Pancreas (tissue), 10 donors: Measurements from ENCODE around the gene LDLRAD1. TPM values are rescaled to one million over a fixed set of nuclear protein-coding genes. Genes with fewer than 3 reads are reported as not detected.
"Not testable (repeated sequence)": the region's sequence is repeated elsewhere in the genome, so short reads cannot be mapped to it uniquely, and the experiment has no call there.

Experiments
- ATAC-seq, 4 donors: fragments of 200-7000 bp; cut with Tn5 transposase; one replicate each; pipeline versions ENCODE4 v1.8.0 to v1.9.1; 2020; ENCODE audit warnings: mild to moderate bottlenecking in 4 of 4, moderate library complexity in 4 of 4
- DNase-seq, 6 donors: peaks; one replicate each; pipeline ENCODE4 v3.0.0-alpha.2; 2020
- FAIRE-seq: peaks from 2 replicates; lab custom pipeline; 2012; peaks lifted over from hg19 to GRCh38; lab: Jason Lieb, UNC
- H3K27ac ChIP-seq, 4 donors: fragments of 200-600 bp; sonication (generic); 1 replicate in 3 of 4; 2 replicates in 1 of 4; pipeline versions ENCODE4 v1.5.0 to v1.8.0; 2020
- H3K27me3 ChIP-seq, 4 donors: fragments of 200-600 bp; one replicate each; pipeline ENCODE4 v1.8.0; 2021
- H3K36me3 ChIP-seq, 3 donors: fragments of 200-600 bp; sonication (generic) in 1 of 3; one replicate each; pipeline versions ENCODE4 v1.5.0 to v1.8.0; 2020 to 2021
- H3K4me1 ChIP-seq, 3 donors: fragments of 200-600 bp; one replicate each; pipeline ENCODE4 v1.8.0; 2021
- H3K4me3 ChIP-seq, 4 donors: fragments of 200-600 bp; sonication (generic) in 2 of 4; one replicate each; pipeline versions ENCODE4 v1.5.0 to v1.8.0; 2020 to 2021
- H3K9me3 ChIP-seq, 4 donors: fragments of 200-600 bp; one replicate each; pipeline ENCODE4 v1.8.0; 2021
- CTCF ChIP-seq, 4 donors: fragments of 200-600 bp; sonication (generic) in 3 of 4; IDR thresholded peaks; one replicate each; pipeline versions ENCODE4 v1.5.0 to v1.8.0; 2021; ENCODE audit warnings: antibody characterized with exemption in 4 of 4
- WGBS, 2 donors: extraction: QIAGEN DNeasy Blood & Tissue Kit; methylation state at CpG; one replicate each; pipeline ENCODE4 v1.1.7; 2013; 5-methylcytosine and 5-hydroxymethylcytosine counted together
- intact Hi-C, 3 donors: fragments of 100-400 bp; cut with DNase I; formaldehyde crosslinking; loops; one replicate each; pipeline versions ENCODE4 v1.11.1 to v1.14.2; 2022
- polyA plus RNA-seq, 2 donors: library from polyadenylated mRNA; stranded (reverse); fragments of 200-250 nt; gene quantifications; one replicate each; pipeline ENCODE4 v1.2.3, GENCODE V29; 2013
- total RNA-seq, 6 donors: library from RNA; stranded (reverse); fragmentation: NEBNext Ultra II Directional in 4 of 6; extraction: Animal tissue kit (Norgen Biotek cat#: 25700) in 4 of 6; gene quantifications; one replicate each; pipeline versions ENCODE4 v1.2.1 to v1.2.4, GENCODE V29; 2021 to 2023
- donor health status: healthy with polysubstance abuse.
- donor health status: DM: no; HTN: no; CAD: no; lungs with moderate emphysema.
- donor health status: DM: no; HTN: no; CAD: no.
- donor health status: control.
- donor health status: control.
- donor health status: Bipolar disorder and iron deficiency.
- donor health status: DM: yes; HTN: yes; CAD: no.
- donor health status: DM: no; HTN: no; CAD: no.
- donor health status: DM: no; HTN: no; CAD: no.
- donor health status: DM: yes; HTN: yes; CAD: no.

Gene LDLRAD1
- total and polyA plus RNA-seq, 8 donors, result 0.08 to 0.29 (median 0.19) TPM; not detected in 3

- FAIRE-seq (no peak), DNase-seq (no peak), ATAC-seq (no peak)
- no peaks in the 10 kb centered on the region for H3K9me3 ChIP-seq
- no peaks in the 10 kb centered on the region for H3K27me3 ChIP-seq
- TF ChIP-seq CTCF (IDR thresholded peaks at IDR 0.05), result no peak
- no peak overlapping the region for H3K4me3 ChIP-seq
- H3K27ac ChIP-seq, result no peak overlapping the region
- H3K36me3 ChIP-seq, result no peaks in the 10 kb centered on the region
- H3K4me1 ChIP-seq, result peaks cover 0 to 7% (median 0%) of the 10 kb centered on the region in 3 donors
- intact Hi-C loops, result no loop called here
- 88 to 90% methylated on average over 13 of the region's 13 CpGs for WGBS, 2 donors
Measured at GRCh38 chr1:53979712-53980450, 38.1 kb downstream of the LDLRAD1 start.

- 90 to 94% methylated on average over 7 of the region's 7 CpGs for whole genome bisulfite sequencing, 2 donors
- ATAC-seq, result no peak
Measured at GRCh38 chr1:53975861-53976260, 42.1 kb downstream of the LDLRAD1 start.

GRCh38 chr1:53971718-53972117 is 46.3 kb downstream of the LDLRAD1 start:
- intact Hi-C loops, result no loop called here
- no peak for TF ChIP-seq CTCF (IDR thresholded peaks at IDR 0.05)

More at GRCh38 chr1:53975861-53976260, 42.1 kb downstream of the LDLRAD1 start:
- intact Hi-C loops, result no loop called here
- no peaks in the 10 kb centered on the region for H3K36me3 ChIP-seq
- TF ChIP-seq CTCF (IDR thresholded peaks at IDR 0.05), result no peak
- H3K9me3 ChIP-seq, result no peaks in the 10 kb centered on the region
- no peak overlapping the region for H3K4me3 ChIP-seq
- no peak for DNase-seq
- H3K27ac ChIP-seq, result no peak overlapping the region
- no peaks in the 10 kb centered on the region for H3K4me1 ChIP-seq
- FAIRE-seq, result no peak
- no peaks in the 10 kb centered on the region for H3K27me3 ChIP-seq

GRCh38 chr1:53969323-53969722 is 48.7 kb downstream of the LDLRAD1 start:
- DNase-seq, H3K27me3 ChIP-seq, intact Hi-C loops, H3K4me1 ChIP-seq, FAIRE-seq, H3K4me3 ChIP-seq, H3K9me3 ChIP-seq, H3K27ac ChIP-seq, ATAC-seq: not testable (repeated sequence)
- H3K36me3 ChIP-seq, result peaks cover 0 to 21% (median 0%) of the 10 kb centered on the region in 3 donors
- WGBS, 2 donors, result 88 to 94% methylated on average over 2 of the region's 2 CpGs

More at GRCh38 chr1:53971718-53972117, 46.3 kb downstream of the LDLRAD1 start:
- H3K36me3 ChIP-seq, result peaks cover 0 to 16% (median 0%) of the 10 kb centered on the region in 3 donors
- FAIRE-seq, result no peak
- H3K4me3 ChIP-seq, result no peak overlapping the region
- H3K9me3 ChIP-seq, result no peaks in the 10 kb centered on the region
- ATAC-seq, result no peak
- H3K27me3 ChIP-seq, result no peaks in the 10 kb centered on the region
- no peak overlapping the region for H3K27ac ChIP-seq
- 83 to 87% methylated on average over 2 of the region's 2 CpGs for WGBS, 2 donors
- no peak for DNase-seq
- no peaks in the 10 kb centered on the region for H3K4me1 ChIP-seq

GRCh38 chr1:53968125-53968513 is 49.9 kb downstream of the LDLRAD1 start:
- no peaks in the 10 kb centered on the region for H3K9me3 ChIP-seq
- no peak overlapping the region for H3K27ac ChIP-seq
- H3K27me3 ChIP-seq, result no peaks in the 10 kb centered on the region
- WGBS, 2 donors, result 55 to 56% methylated on average over 2 of the region's 2 CpGs
- no peaks in the 10 kb centered on the region for H3K4me1 ChIP-seq
- FAIRE-seq (no peak), ATAC-seq (no peak), DNase-seq (no peak)
- intact Hi-C loops, result no loop called here
- no peak for TF ChIP-seq CTCF (IDR thresholded peaks at IDR 0.05)
- H3K4me3 ChIP-seq, result no peak overlapping the region
- peaks cover 0 to 26% (median 5%) of the 10 kb centered on the region in 3 donors for H3K36me3 ChIP-seq
